Measurements from ENCODE around the gene LRP1. TPM values are rescaled to one million over a fixed set of nuclear protein-coding genes. Genes with fewer than 3 reads are reported as not detected.

The LRP1 gene
- total RNA-seq, 1 experiment from 2014 or later, result 12.4 TPM

DNA sequence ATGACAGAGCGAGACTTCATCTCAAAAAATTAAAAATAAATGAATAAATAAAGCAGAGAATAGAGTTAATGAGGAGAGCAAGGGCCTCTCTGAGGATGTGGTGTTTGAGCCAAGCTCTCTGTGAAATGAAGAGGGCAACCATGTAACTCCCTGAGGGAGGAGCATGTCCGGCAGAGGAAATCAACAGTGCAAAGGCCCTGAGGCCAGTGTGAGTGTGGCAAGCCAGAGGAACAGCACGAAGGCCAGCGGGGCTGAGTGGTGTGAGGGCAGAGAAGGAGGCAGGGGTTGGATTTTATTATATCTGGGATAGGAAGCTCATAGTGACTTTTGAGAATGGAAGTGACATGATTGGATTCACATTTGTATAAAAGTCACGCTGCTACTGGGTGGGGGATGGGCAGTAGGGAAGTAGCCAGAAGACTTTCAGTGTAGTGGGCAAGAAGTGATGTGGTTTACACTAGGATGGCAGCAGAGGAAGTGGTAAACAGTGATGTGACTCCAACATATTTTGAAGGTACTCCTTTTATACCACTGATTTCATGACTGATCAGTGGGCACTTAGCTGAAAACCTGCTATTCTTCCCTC is 29.4 kb downstream of the LRP1 start:
- BruUV-seq (replicated peaks), result no TSS peak
- H3K27me3 Mint-ChIP-seq (ENCODE audit: unreplicated experiment), result peaks cover 19% of the 10 kb centered on the region
- no peak overlapping the region for H3K27ac Mint-ChIP-seq (ENCODE audit: unreplicated experiment)
- no peak for DNase-seq
- no peaks in the 10 kb centered on the region for H3K9me3 Mint-ChIP-seq (ENCODE audit: low read depth, unreplicated experiment)
- CTCF ChIA-PET, result interaction anchor here (1.2 kb wide), 1 partner anchor 31 kb away, joined by 4 read pairs; no protein-coding TSS in a partner anchor
- no peaks in the 10 kb centered on the region for H3K36me3 Mint-ChIP-seq (ENCODE audit: insufficient read depth, unreplicated experiment)
- H3K4me1 Mint-ChIP-seq (ENCODE audit: low read depth, unreplicated experiment), result no peaks in the 10 kb centered on the region
- intact Hi-C loops (cut with micrococcal nuclease; ENCODE audit: unreplicated experiment), result no loop called here
- TF ChIP-seq, protein P1, sequence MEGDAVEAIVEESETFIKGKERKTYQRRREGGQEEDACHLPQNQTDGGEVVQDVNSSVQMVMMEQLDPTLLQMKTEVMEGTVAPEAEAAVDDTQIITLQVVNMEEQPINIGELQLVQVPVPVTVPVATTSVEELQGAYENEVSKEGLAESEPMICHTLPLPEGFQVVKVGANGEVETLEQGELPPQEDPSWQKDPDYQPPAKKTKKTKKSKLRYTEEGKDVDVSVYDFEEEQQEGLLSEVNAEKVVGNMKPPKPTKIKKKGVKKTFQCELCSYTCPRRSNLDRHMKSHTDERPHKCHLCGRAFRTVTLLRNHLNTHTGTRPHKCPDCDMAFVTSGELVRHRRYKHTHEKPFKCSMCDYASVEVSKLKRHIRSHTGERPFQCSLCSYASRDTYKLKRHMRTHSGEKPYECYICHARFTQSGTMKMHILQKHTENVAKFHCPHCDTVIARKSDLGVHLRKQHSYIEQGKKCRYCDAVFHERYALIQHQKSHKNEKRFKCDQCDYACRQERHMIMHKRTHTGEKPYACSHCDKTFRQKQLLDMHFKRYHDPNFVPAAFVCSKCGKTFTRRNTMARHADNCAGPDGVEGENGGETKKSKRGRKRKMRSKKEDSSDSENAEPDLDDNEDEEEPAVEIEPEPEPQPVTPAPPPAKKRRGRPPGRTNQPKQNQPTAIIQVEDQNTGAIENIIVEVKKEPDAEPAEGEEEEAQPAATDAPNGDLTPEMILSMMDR (IDR thresholded peaks at IDR 0.05; ENCODE audit: unreplicated experiment), result no peak
- H3K4me3 Mint-ChIP-seq (ENCODE audit: low read depth, unreplicated experiment), result no peak overlapping the region

DNA sequence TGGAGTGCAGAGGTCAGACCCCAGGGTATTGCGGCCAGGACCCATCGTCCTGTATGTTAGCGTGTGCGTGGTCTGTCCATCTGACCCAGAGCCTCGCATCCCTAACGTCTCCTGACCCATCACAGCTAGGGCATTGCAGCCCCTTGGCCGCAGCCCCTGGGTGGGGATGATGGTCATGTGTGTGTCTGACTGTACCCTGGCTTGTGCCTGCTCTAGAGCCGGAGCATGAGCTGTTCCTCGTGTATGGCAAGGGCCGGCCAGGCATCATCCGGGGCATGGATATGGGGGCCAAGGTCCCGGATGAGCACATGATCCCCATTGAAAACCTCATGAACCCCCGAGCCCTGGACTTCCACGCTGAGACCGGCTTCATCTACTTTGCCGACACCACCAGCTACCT is 29.9 kb downstream of the LRP1 start:
- BruUV-seq (replicated peaks), result no TSS peak
- H3K4me1 Mint-ChIP-seq (ENCODE audit: low read depth, unreplicated experiment), result no peaks in the 10 kb centered on the region
- H3K27ac Mint-ChIP-seq (ENCODE audit: unreplicated experiment), result no peak overlapping the region
- CTCF ChIA-PET, result interaction anchor here (1.2 kb wide), 1 partner anchor 31 kb away, joined by 4 read pairs; no protein-coding TSS in a partner anchor
- no peak for DNase-seq
- TF ChIP-seq, protein P1 (IDR thresholded peaks at IDR 0.05; ENCODE audit: unreplicated experiment), result no peak
- H3K36me3 Mint-ChIP-seq (ENCODE audit: insufficient read depth, unreplicated experiment), result no peaks in the 10 kb centered on the region
- intact Hi-C loops (cut with micrococcal nuclease; ENCODE audit: unreplicated experiment), result no loop called here
- H3K9me3 Mint-ChIP-seq (ENCODE audit: low read depth, unreplicated experiment), result no peaks in the 10 kb centered on the region
- H3K4me3 Mint-ChIP-seq (ENCODE audit: low read depth, unreplicated experiment), result no peak overlapping the region
- peaks cover 17% of the 10 kb centered on the region for H3K27me3 Mint-ChIP-seq (ENCODE audit: unreplicated experiment)

DNA sequence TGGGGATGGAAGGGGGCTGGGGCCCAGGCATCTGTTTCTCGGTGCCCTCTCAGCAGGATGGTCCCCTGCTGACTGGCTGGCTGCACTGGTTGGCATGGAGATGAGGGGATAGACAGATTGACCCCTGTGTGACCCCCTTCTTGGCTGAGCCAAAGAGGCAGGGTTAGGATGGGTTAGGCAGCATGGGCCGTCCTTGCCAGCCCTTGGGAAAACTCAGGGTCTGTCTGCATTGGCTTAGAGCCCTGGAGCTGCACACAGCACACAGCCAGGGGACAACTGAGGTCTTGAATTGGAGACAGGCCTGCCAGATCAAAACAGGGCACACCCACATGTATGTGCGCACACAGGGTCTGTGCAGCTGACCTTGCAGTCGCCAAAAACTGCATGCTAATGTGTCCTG is 30.4 kb downstream of the LRP1 start:
- Mint-ChIP-seq H3K9me3 (ENCODE audit: low read depth, unreplicated experiment) (no peaks in the 10 kb centered on the region), H3K4me1 (ENCODE audit: low read depth, unreplicated experiment) (no peaks in the 10 kb centered on the region), H3K36me3 (ENCODE audit: insufficient read depth, unreplicated experiment) (no peaks in the 10 kb centered on the region), H3K4me3 (ENCODE audit: low read depth, unreplicated experiment) (no peak overlapping the region), H3K27me3 (ENCODE audit: unreplicated experiment) (peaks cover 12% of the 10 kb centered on the region), H3K27ac (ENCODE audit: unreplicated experiment) (no peak overlapping the region)
- intact Hi-C loops (cut with micrococcal nuclease; ENCODE audit: unreplicated experiment), result no loop called here
- BruUV-seq (replicated peaks), result no TSS peak
- CTCF ChIA-PET, result interaction anchor here (0.9 kb wide), 1 partner anchor 15 kb away, joined by 3 read pairs; no protein-coding TSS in a partner anchor
- DNase-seq, result no peak
- TF ChIP-seq, protein P1 (IDR thresholded peaks at IDR 0.05; ENCODE audit: unreplicated experiment), result no peak

DNA sequence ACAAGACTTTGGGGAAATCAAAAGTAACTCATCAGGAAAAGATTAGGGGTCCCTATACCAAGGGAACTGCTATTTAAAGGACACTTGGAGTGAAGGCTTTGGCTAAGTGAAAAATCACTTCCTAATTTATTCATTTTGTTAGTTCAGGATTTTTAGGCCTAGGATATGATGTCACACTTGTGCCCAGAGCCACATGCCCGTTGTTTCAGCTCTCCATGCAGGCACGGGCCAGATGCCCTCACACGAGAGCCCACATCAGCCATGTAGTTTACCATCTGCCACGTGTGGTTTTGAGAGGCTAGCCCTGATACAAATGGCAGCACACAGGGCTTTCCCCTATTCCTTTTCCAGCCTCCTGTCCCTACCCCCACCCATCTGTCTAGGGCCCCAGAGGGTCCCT is 31.0 kb downstream of the LRP1 start:
- BruUV-seq (replicated peaks), result no TSS peak
- no peak overlapping the region for H3K27ac Mint-ChIP-seq (ENCODE audit: unreplicated experiment)
- DNase-seq, result no peak
- peaks cover 11% of the 10 kb centered on the region for H3K27me3 Mint-ChIP-seq (ENCODE audit: unreplicated experiment)
- no peak overlapping the region for H3K4me3 Mint-ChIP-seq (ENCODE audit: low read depth, unreplicated experiment)
- H3K4me1 Mint-ChIP-seq (ENCODE audit: low read depth, unreplicated experiment), result peaks cover under 1% of the 10 kb centered on the region
- intact Hi-C loops (cut with micrococcal nuclease; ENCODE audit: unreplicated experiment), result no loop called here
- H3K9me3 Mint-ChIP-seq (ENCODE audit: low read depth, unreplicated experiment), result no peaks in the 10 kb centered on the region
- no peaks in the 10 kb centered on the region for H3K36me3 Mint-ChIP-seq (ENCODE audit: insufficient read depth, unreplicated experiment)
- TF ChIP-seq, protein P1 (IDR thresholded peaks at IDR 0.05; ENCODE audit: unreplicated experiment), result no peak
- CTCF ChIA-PET, result interaction anchor here (0.9 kb wide), 1 partner anchor 14 kb away, joined by 3 read pairs; no protein-coding TSS in a partner anchor

Measured in Calu3 (cell line).